A673 (cell line): ENCODE measurements around the gene STK40. TPM values are rescaled to one million over a fixed set of nuclear protein-coding genes. Genes with fewer than 3 reads are reported as not detected.
A peak's percentile ranks its signal among the peaks of the same experiment; 100 is the strongest.

Experiments used
- BruUV-seq: library from RNA; stranded (reverse); fragments of 400-500 nt; replicated peaks from 2 replicates; lab custom pipeline; 2021; lab: Mats Ljungman, UMichigan
- CTCF ChIA-PET: fragments of 300-600 bp; sonication (Branson Sonifier 250); formaldehyde crosslinking; loops from one replicate; lab custom pipeline; 2022; ENCODE audit warnings: antibody characterized with exemption; lab: Charles Lee
- POLR2A ChIA-PET: fragments of 300-600 bp; sonication (Branson Sonifier 250); formaldehyde crosslinking; loops from one replicate; lab custom pipeline; 2022; ENCODE audit warnings: antibody characterized with exemption; ENCODE audit not compliant: low non-redundant PET; lab: Charles Lee
- DNase-seq: peaks from one replicate; pipeline ENCODE4 v3.0.0-alpha.2; 2015; ENCODE audit warnings: low spot score
- H3K27ac ChIP-seq: fragments of 200-600 bp; sonication (generic); 2 replicates; pipeline ENCODE4 v1.5.1; 2016; ENCODE audit warnings: mixed run types, low read depth, mild to moderate bottlenecking, mixed read lengths, antibody characterized with exemption, low read length; ENCODE audit not compliant: poor library complexity, severe bottlenecking
- H3K27me3 ChIP-seq: fragments of 200-600 bp; sonication (generic); replicated peaks from 2 replicates; pipeline ENCODE4 v1.6.1; 2017; ENCODE audit warnings: mixed run types, low read depth, mild to moderate bottlenecking, mixed read lengths, antibody characterized with exemption, low read length; ENCODE audit not compliant: insufficient read depth, poor library complexity
- H3K36me3 ChIP-seq: fragments of 200-600 bp; sonication (generic); 2 replicates; pipeline ENCODE4 v1.6.1; 2016; ENCODE audit warnings: mixed run types, mild to moderate bottlenecking, mixed read lengths, antibody characterized with exemption, low read length; ENCODE audit not compliant: insufficient read depth, poor library complexity, severe bottlenecking
- H3K4me1 ChIP-seq: fragments of 200-600 bp; sonication (generic); 2 replicates; pipeline ENCODE4 v1.6.1; 2017; ENCODE audit warnings: mixed run types, mild to moderate bottlenecking, mixed read lengths, antibody characterized with exemption, low read length; ENCODE audit not compliant: insufficient read depth, poor library complexity, severe bottlenecking
- H3K4me3 ChIP-seq: fragments of 200-600 bp; sonication (generic); 2 replicates; pipeline ENCODE4 v1.5.1; 2016; ENCODE audit warnings: low read depth, mixed run types, mild to moderate bottlenecking, mixed read lengths, low read length; ENCODE audit not compliant: poor library complexity, severe bottlenecking
- H3K9me3 ChIP-seq: fragments of 200-600 bp; sonication (generic); 2 replicates; pipeline ENCODE4 v1.6.1; 2016; ENCODE audit warnings: mixed run types, low read depth, mild to moderate bottlenecking, mixed read lengths, antibody characterized with exemption, low read length; ENCODE audit not compliant: poor library complexity, severe bottlenecking
- CTCF ChIP-seq: fragments of 300-800, 200-600 bp; sonication (generic); conservative IDR thresholded peaks from 2 replicates; pipeline ENCODE4 v1.5.1; 2017; ENCODE audit warnings: low read depth, mild to moderate bottlenecking, antibody characterized with exemption, low read length, moderate library complexity, mixed read lengths
- EZH2 ChIP-seq: fragments of 200-600 bp; sonication (generic); IDR thresholded peaks from 2 replicates; pipeline ENCODE4 v1.6.1; 2017; ENCODE audit warnings: borderline replicate concordance, low read depth, mild to moderate bottlenecking, mixed read lengths, antibody characterized with exemption, low read length; ENCODE audit not compliant: poor library complexity, severe bottlenecking
- intact Hi-C: fragments of 100-400 bp; cut with micrococcal nuclease; formaldehyde crosslinking; loops from one replicate; pipeline ENCODE4 v1.10.0; 2022; ENCODE audit not compliant: unreplicated experiment
- total RNA-seq: library from RNA; stranded (reverse); gene quantifications from 2 replicates; pipeline ENCODE4 v1.2.3, GENCODE V29; 2021

STK40 gene
- total RNA-seq, 1 experiment from 2014 or later, result 109 TPM

- no peaks in the 10 kb centered on the region for H3K9me3 ChIP-seq
- CTCF ChIA-PET, result no interaction called here
- intact Hi-C loops, result no loop called here
- peak overlapping the region; percentile 48 for H3K27ac ChIP-seq
- H3K4me1 ChIP-seq, result peaks cover 39% of the 10 kb centered on the region
- no peaks in the 10 kb centered on the region for H3K36me3 ChIP-seq
- TF ChIP-seq CTCF, result no peak
- TF ChIP-seq EZH2, result no peak
- H3K27me3 ChIP-seq, result no peaks in the 10 kb centered on the region
- POLR2A ChIA-PET, result no interaction called here
- no peak overlapping the region for H3K4me3 ChIP-seq
- no TSS peak for BruUV-seq
- no peak for DNase-seq
Observed at GRCh38 chr1:36382669-36383068, 3.1 kb downstream of the STK40 start.

DNA sequence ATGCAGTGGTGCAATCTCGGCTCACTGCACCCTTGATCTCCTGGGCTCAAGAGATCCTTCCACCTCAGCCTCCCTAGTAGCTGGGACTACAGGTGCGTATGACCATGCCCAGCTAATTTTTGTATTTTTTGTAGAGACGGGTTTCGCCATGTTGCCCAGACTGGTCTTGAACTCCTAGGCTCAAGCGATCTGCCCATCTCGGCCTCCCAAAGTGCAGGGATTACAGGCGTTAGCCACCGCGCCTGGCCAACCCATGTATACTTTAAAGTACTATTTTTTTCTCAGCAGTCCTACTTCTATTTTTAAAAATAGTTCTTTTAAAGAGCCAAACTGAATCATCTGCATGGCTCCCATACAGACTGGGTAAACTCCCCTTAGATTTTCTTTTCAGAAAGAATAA is 3.5 kb downstream of the STK40 start:
- no peaks in the 10 kb centered on the region for H3K36me3 ChIP-seq
- no peak overlapping the region for H3K4me3 ChIP-seq
- peaks cover 34% of the 10 kb centered on the region for H3K4me1 ChIP-seq
- BruUV-seq, result no TSS peak
- no peaks in the 10 kb centered on the region for H3K9me3 ChIP-seq
- intact Hi-C loops, result no loop called here
- TF ChIP-seq EZH2 (no peak), CTCF (no peak)
- ChIA-PET POLR2A (no interaction called here), CTCF (no interaction called here)
- peak overlapping the region; percentile 48 for H3K27ac ChIP-seq
- DNase-seq, result no peak
- no peaks in the 10 kb centered on the region for H3K27me3 ChIP-seq

- CTCF ChIA-PET, result no interaction called here
- Histone ChIP-seq H3K36me3 (no peaks in the 10 kb centered on the region), H3K9me3 (no peaks in the 10 kb centered on the region), H3K27me3 (no peaks in the 10 kb centered on the region), H3K4me3 (no peak overlapping the region), H3K4me1 (peaks cover 30% of the 10 kb centered on the region), H3K27ac (peak overlapping the region; percentile 71)
- DNase-seq, result no peak
- POLR2A ChIA-PET, result no interaction called here
- BruUV-seq, result no TSS peak
- intact Hi-C loops, result no loop called here
- TF ChIP-seq CTCF, result no peak
- TF ChIP-seq EZH2, result no peak
Observed at GRCh38 chr1:36381405-36381804, 4.3 kb downstream of the STK40 start.
